ENCODE measurements around the gene ARHGEF12.
A peak's percentile ranks its signal among the peaks of the same experiment; 100 is the strongest.

GRCh38 chr11:120432056-120433018, 96.1 kb downstream of the ARHGEF12 start:
- TF ChIP-seq, protein P1, sequence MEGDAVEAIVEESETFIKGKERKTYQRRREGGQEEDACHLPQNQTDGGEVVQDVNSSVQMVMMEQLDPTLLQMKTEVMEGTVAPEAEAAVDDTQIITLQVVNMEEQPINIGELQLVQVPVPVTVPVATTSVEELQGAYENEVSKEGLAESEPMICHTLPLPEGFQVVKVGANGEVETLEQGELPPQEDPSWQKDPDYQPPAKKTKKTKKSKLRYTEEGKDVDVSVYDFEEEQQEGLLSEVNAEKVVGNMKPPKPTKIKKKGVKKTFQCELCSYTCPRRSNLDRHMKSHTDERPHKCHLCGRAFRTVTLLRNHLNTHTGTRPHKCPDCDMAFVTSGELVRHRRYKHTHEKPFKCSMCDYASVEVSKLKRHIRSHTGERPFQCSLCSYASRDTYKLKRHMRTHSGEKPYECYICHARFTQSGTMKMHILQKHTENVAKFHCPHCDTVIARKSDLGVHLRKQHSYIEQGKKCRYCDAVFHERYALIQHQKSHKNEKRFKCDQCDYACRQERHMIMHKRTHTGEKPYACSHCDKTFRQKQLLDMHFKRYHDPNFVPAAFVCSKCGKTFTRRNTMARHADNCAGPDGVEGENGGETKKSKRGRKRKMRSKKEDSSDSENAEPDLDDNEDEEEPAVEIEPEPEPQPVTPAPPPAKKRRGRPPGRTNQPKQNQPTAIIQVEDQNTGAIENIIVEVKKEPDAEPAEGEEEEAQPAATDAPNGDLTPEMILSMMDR (IDR thresholded peaks at IDR 0.05) = no peak
- TF ChIP-seq POLR2A (IDR thresholded peaks at IDR 0.05) = no peak
- TF ChIP-seq POLR2AphosphoS5 (IDR thresholded peaks at IDR 0.05) = peak; percentile 79
